GM19035 (cell line): ENCODE results near the gene PARD3.
A peak's percentile ranks its signal among the peaks of the same experiment; 100 is the strongest.

Experiments
- ATAC-seq: cut with Tn5 transposase; IDR thresholded peaks from one replicate; pipeline ENCODE4 v1.9.1; 2021; ENCODE audit not compliant: unreplicated experiment

The PARD3 gene

GRCh38 chr10:34155812-34156211, 659.3 kb downstream of the PARD3 start:
- no peak for ATAC-seq

GRCh38 chr10:34154383-34154900, 660.7 kb downstream of the PARD3 start:
- ATAC-seq: no peak

- ATAC-seq: no peak
These were observed 661.3 kb downstream of the PARD3 start for GRCh38 chr10:34153663-34154382.

GRCh38 chr10:34152434-34152833, 662.7 kb downstream of the PARD3 start:
- no peak for ATAC-seq

GRCh38 chr10:34151931-34152330, 663.2 kb downstream of the PARD3 start:
- ATAC-seq: no peak

- ATAC-seq: no peak
These were observed 663.6 kb downstream of the PARD3 start for GRCh38 chr10:34151481-34151880.

- no peak for ATAC-seq
These were observed 665.0 kb downstream of the PARD3 start for GRCh38 chr10:34150103-34150502.

GRCh38 chr10:34148305-34148657, 666.8 kb downstream of the PARD3 start:
- ATAC-seq: no peak

- ATAC-seq: no peak
These were observed 667.3 kb downstream of the PARD3 start for GRCh38 chr10:34147641-34148304.

- ATAC-seq: no peak
These were observed 669.4 kb downstream of the PARD3 start for GRCh38 chr10:34145715-34146114.

- ATAC-seq: no peak
These were observed 671.6 kb downstream of the PARD3 start for GRCh38 chr10:34143466-34143865.

- ATAC-seq: no peak
These were observed 673.9 kb downstream of the PARD3 start for GRCh38 chr10:34141032-34141680.

GRCh38 chr10:34139559-34139958, 675.5 kb downstream of the PARD3 start:
- no peak for ATAC-seq

- ATAC-seq: no peak
These were observed 677.1 kb downstream of the PARD3 start for GRCh38 chr10:34137955-34138354.

- no peak for ATAC-seq
These were observed 677.9 kb downstream of the PARD3 start for GRCh38 chr10:34137201-34137600.

- peak; percentile 55 for ATAC-seq
These were observed 679.6 kb downstream of the PARD3 start for GRCh38 chr10:34135515-34135914.

- ATAC-seq: no peak
These were observed 680.5 kb downstream of the PARD3 start for GRCh38 chr10:34134602-34135001.

- no peak for ATAC-seq
These were observed 681.7 kb downstream of the PARD3 start for GRCh38 chr10:34133406-34133805.

GRCh38 chr10:34131152-34131551, 683.9 kb downstream of the PARD3 start:
- ATAC-seq: no peak

- no peak for ATAC-seq
These were observed 687.4 kb downstream of the PARD3 start for GRCh38 chr10:34127676-34128075.

- ATAC-seq: no peak
These were observed 688.5 kb downstream of the PARD3 start for GRCh38 chr10:34126371-34127151.
